AG09319 (cell line): Measurements from ENCODE around the gene BCL2L12.

ENCODE experiments used
- DNase-seq: peaks from one replicate; pipeline ENCODE4 v3.0.0-alpha.2; 2010; ENCODE audit warnings: low read depth; ENCODE audit errors: extremely low read depth
- TF ChIP-seq, protein P1 (sequence below): IDR thresholded peaks from 2 replicates; pipeline ENCODE4 v1.5.1; 2011; ENCODE audit warnings: low read depth, mild to moderate bottlenecking, inconsistent platforms, low read length, moderate library complexity

Gene BCL2L12

DNA sequence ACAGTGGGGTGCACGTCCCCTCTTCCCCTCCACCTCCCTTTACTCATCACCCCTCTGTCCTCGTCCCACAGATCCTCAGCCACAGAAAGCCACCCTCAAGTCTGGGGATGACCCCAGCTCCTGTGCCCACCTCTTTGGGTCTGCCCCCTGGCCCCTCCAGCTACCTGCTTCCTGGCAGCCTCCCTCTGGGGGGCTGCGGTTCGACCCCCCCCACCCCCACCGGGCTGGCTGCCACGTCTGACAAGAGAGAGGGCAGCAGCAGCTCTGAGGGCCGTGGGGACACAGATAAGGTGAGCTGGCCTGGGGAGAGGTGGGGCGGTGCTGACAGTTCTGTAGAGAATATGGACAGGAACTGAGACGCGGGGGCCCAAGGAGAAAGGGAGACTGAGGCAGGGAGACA, 11.2 kb upstream of the BCL2L12 start:
- DNase-seq: no peak
- TF ChIP-seq, protein P1, sequence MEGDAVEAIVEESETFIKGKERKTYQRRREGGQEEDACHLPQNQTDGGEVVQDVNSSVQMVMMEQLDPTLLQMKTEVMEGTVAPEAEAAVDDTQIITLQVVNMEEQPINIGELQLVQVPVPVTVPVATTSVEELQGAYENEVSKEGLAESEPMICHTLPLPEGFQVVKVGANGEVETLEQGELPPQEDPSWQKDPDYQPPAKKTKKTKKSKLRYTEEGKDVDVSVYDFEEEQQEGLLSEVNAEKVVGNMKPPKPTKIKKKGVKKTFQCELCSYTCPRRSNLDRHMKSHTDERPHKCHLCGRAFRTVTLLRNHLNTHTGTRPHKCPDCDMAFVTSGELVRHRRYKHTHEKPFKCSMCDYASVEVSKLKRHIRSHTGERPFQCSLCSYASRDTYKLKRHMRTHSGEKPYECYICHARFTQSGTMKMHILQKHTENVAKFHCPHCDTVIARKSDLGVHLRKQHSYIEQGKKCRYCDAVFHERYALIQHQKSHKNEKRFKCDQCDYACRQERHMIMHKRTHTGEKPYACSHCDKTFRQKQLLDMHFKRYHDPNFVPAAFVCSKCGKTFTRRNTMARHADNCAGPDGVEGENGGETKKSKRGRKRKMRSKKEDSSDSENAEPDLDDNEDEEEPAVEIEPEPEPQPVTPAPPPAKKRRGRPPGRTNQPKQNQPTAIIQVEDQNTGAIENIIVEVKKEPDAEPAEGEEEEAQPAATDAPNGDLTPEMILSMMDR: no peak

DNA sequence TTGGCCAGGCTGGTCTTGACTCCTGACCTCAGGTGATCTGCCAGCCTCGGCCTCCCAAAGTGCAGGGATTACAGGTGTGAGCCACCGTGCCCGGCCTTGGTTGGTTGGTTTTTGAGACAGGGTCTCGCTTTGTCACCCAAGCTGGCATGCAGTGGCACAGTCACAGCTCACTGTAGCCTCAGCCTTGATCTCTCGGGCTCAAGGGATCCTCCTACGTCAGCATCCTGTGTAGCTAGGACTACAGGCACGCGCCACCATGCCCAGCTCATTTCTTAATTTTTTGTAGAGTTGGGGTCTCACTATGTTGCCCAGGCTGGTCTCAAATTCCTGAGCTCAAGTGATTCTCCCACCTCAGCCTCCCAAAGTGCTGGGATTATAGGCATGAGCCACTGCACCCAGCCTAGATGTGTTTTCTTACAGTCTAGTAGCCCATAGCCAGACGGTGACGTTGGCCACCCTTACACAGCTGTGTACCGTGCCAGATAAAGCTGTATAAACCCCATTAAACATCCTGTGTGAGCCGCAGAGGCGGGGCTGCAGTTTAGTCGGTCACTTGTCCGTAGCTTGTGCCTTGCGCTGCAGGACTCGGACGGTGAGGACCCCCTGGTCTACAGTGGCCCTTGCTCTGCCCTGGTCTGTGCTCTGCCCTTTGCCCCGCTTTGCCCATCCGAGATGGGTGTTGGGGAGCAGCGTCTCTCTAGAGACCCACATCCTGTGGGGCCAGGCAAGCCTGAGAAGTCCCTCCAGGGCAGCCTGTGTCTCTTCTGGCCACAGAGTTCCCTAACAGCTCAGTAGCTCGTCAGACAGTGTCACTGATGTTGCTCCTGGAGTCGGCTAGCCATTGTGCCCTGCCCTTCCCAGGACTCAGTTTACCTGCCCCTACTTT, 9.9 kb upstream of the BCL2L12 start:
- TF ChIP-seq, protein P1: no peak
- no peak for DNase-seq

DNA sequence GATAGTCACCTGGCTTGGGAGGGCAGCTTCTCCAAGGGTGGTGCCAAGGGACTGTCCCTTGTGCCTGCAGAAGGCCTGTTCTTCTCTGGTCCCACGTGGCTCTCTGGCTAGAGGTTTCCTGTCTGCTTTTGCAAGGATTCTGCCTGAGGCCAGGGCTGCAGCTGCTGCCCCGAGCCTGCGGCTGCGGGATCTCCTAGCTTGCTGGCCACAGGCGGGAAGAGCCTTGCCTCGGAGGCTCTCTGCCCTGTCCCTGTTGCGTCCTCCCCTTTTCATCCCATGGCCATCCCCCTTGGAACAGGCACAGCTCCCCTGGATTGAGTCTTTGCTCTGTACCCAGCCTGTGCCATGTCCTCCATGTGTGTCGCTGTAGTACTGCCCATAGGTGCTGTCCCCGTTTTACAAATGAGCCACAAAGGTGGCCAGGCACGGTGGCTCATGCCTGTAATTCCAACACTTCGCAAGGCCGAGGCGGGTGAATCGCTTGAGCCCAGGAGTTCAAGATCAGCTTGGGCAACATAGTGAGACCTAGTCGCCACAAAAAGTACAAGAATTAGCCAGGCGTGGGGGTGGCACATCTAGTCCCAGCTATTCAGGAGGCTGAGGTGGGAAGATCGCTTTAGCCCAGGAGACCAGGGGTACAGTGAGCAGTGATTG, 9.2 kb upstream of the BCL2L12 start:
- TF ChIP-seq, protein P1: no peak
- DNase-seq: no peak

DNA sequence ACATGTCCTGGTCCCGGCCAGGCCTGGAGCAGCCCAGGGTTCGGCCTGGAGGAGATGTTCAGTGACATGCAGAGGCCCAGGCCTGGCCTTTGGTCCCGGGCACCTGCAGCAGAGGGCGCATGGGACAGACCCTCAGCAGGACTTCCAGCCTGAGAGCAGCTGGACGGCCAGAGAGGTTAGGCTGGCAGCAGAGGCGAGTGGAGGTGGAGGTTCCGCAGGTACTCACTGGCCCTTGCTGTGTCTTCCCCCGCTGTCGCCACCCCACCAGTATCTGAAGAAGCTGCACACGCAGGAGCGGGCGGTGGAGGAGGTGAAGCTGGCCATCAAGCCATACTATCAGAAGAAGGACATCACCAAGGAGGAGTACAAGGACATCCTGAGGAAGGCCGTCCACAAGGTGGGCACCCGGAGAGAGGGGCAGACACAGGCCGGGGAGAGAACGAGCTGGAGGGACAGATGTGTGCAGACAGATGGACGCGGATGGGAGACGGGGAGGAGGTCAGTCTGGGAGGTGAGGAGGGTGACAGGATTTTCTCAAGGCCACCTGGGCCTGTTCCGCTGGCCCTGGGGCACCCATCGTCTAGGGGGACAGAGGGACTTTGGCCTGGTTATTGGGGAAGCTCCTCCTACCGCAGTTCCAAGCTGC, 8.1 kb upstream of the BCL2L12 start:
- TF ChIP-seq, protein P1: no peak
- DNase-seq: no peak

DNA sequence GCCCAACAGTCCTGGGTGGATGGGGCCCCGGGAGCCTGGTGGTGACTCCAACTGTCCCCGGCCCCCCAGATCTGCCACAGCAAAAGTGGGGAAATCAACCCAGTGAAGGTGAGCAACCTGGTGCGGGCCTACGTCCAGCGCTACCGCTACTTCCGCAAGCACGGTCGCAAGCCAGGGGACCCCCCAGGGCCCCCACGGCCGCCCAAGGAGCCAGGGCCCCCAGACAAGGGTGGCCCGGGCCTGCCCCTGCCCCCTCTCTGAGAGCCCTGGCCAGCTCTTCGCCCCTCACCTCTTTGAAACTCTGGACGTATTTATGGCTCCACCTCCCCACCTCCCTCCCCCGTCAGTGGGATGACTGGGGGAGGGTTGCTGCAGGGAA, 7.6 kb upstream of the BCL2L12 start:
- TF ChIP-seq, protein P1: no peak
- DNase-seq: no peak

DNA sequence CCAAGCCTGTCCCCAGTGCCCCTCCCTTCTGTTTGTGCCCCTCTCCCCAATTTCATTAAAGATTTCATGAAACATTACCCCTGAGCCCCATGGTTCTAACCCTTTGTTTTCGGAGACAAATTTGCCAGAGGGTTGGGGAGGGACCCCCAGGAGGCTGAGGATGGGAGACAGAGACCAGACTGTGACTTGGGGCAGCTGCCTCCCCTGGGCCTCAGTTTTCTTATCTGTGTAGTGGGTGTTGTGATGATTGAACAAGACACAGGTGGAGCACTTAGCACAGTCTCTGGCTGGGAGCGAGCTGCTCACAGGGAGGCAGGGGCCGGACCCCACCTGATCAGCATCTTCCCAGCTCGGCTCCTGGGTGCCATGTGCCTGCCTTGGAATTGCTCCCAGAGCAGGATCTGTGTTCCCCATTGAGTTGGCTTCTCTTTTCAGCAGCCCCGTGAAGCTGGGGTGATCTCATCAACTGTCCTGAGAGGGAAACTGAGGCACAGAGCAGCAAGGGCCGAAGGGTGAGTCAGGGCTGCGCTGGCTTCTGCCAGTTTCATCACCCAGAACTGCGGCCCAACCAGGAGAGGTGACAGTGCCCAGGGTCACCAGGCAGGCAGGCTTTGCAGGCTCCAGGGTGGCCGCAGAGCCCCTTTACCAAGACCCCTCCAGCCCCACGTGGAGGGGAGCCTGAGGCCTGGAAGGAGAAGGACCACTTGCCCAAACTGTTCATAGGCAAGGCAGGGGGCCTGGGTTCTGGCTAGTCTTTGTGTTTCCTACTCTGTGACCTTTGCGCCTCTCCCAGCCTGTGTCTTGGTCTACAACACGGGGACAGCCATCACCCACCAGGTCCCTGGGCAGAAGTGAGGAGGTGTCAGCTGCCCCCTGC, 6.9 kb upstream of the BCL2L12 start:
- no peak for DNase-seq
- TF ChIP-seq, protein P1: no peak
